ENCODE results near the gene CCDC157. TPM values are rescaled to one million over a fixed set of nuclear protein-coding genes. Genes with fewer than 3 reads are reported as not detected.

Gene CCDC157
- total RNA-seq, 4 donors from 2014 or later: 1.0 to 10.5 (median 5.2) TPM

GRCh38 chr22:30414525-30415047 is 57.8 kb downstream of the CCDC157 start:
- H3K9me3 ChIP-seq: no peaks in the 10 kb centered on the region
- H3K27me3 ChIP-seq: no peaks in the 10 kb centered on the region
- H3K4me3 ChIP-seq: no peak overlapping the region
- TF ChIP-seq CTCF (IDR thresholded peaks at IDR 0.05) (no peak), POLR2A (IDR thresholded peaks at IDR 0.05) (no peak), EP300 (IDR thresholded peaks at IDR 0.05) (no peak)
- WGBS, 2 donors: 75 to 79% methylated on average over 3 to 4 of the region's 4 CpGs
- H3K4me1 ChIP-seq: no peaks in the 10 kb centered on the region
- H3K36me3 ChIP-seq: peaks cover 0 to 94% (median 10%) of the 10 kb centered on the region in 3 donors
- peak overlapping the region in 1 of 4 donors; percentile 29 for H3K27ac ChIP-seq
- DNase-seq (ENCODE audit: low spot score in 2 of 2): no peak

- H3K4me3 ChIP-seq: no peak overlapping the region
- no peak for DNase-seq (ENCODE audit: low spot score in 2 of 2)
- no peak for TF ChIP-seq CTCF (IDR thresholded peaks at IDR 0.05)
- H3K4me1 ChIP-seq: peaks cover 0 to 14% (median 10%) of the 10 kb centered on the region in 4 donors
- H3K27me3 ChIP-seq: no peaks in the 10 kb centered on the region
- H3K36me3 ChIP-seq: peaks cover 0 to 89% (median 5%) of the 10 kb centered on the region in 3 donors
- WGBS, 2 donors: 75 to 76% methylated on average over 2 of the region's 2 CpGs
- no peaks in the 10 kb centered on the region for H3K9me3 ChIP-seq
- H3K27ac ChIP-seq: no peak overlapping the region
These were observed 59.6 kb downstream of the CCDC157 start for GRCh38 chr22:30416403-30416802.

GRCh38 chr22:30416837-30417236 is 60.0 kb downstream of the CCDC157 start:
- Histone ChIP-seq H3K9me3 (no peaks in the 10 kb centered on the region), H3K36me3 (peaks cover 0 to 85% (median 5%) of the 10 kb centered on the region in 3 donors), H3K4me3 (no peak overlapping the region), H3K27me3 (no peaks in the 10 kb centered on the region), H3K4me1 (peaks cover 0 to 18% (median 14%) of the 10 kb centered on the region in 4 donors), H3K27ac (no peak overlapping the region)
- 72 to 78% methylated on average over 1 of the region's 1 CpG for WGBS, 2 donors
- TF ChIP-seq EP300 (IDR thresholded peaks at IDR 0.05) (no peak), POLR2A (IDR thresholded peaks at IDR 0.05) (no peak)
- no peak for DNase-seq (ENCODE audit: low spot score in 2 of 2)

GRCh38 chr22:30420347-30421125 is 63.7 kb downstream of the CCDC157 start:
- no peak for DNase-seq (ENCODE audit: low spot score in 2 of 2)
- Histone ChIP-seq H3K4me1 (peaks cover 6 to 45% (median 38%) of the 10 kb centered on the region in 4 donors), H3K27ac (peak overlapping the region in 2 of 4 donors; percentile 98 to 99), H3K9me3 (no peaks in the 10 kb centered on the region), H3K36me3 (peaks cover 0 to 50% (median 5%) of the 10 kb centered on the region in 3 donors), H3K4me3 (no peak overlapping the region), H3K27me3 (no peaks in the 10 kb centered on the region)
- TF ChIP-seq POLR2A (IDR thresholded peaks at IDR 0.05) (no peak), EP300 (IDR thresholded peaks at IDR 0.05) (no peak), CTCF (IDR thresholded peaks at IDR 0.05) (no peak)
- WGBS, 2 donors: 48 to 60% methylated on average over 6 of the region's 6 CpGs

- 57 to 69% methylated on average over 8 of the region's 8 CpGs for WGBS, 2 donors
- Histone ChIP-seq H3K9me3 (no peaks in the 10 kb centered on the region), H3K36me3 (peaks cover 0 to 36% (median 5%) of the 10 kb centered on the region in 3 donors), H3K27me3 (no peaks in the 10 kb centered on the region), H3K27ac (peak overlapping the region; percentile 89 to 99 (median 98)), H3K4me1 (peaks cover 6 to 57% (median 39%) of the 10 kb centered on the region in 4 donors), H3K4me3 (peak overlapping the region in 2 of 4 donors; percentile 81 to 89)
- no peak for TF ChIP-seq POLR2A (IDR thresholded peaks at IDR 0.05)
- TF ChIP-seq EP300 (IDR thresholded peaks at IDR 0.05): no peak
- no peak for TF ChIP-seq CTCF (IDR thresholded peaks at IDR 0.05)
- DNase-seq (ENCODE audit: low spot score in 2 of 2): no peak
These were observed 65.1 kb downstream of the CCDC157 start for GRCh38 chr22:30421695-30422480.
